ENCODE measurements around the gene WFDC10A.
"Not testable (repeated sequence)": the region's sequence is repeated elsewhere in the genome, so short reads cannot be mapped to it uniquely, and the experiment has no call there.

Gene WFDC10A

GRCh38 chr20:45629496-45630100 is at the start of gene WFDC10A:
TSS of gene WFDC10A (plus strand) at chr20:45629739. CDS start at chr20:45629814, 75 bp downstream.
- ChIA-PET CTCF (interaction anchor here (0.6 to 2.1 kb wide), 15 partner anchors 8 to 142 kb away, joined by 3 to 23 read pairs (median 4); no protein-coding TSS in a partner anchor), POLR2A (no interaction called here)
- DNase-seq (ENCODE audit: extremely low spot score): peak; percentile 53

GRCh38 chr20:45581702-45582101 is 47.8 kb upstream of the WFDC10A start:
- CTCF ChIA-PET: no interaction called here
- POLR2A ChIA-PET: no interaction called here
- no peak for TF ChIP-seq CTCF (IDR thresholded peaks at IDR 0.05; ENCODE audit: control extremely low read depth, extremely low read depth, low read depth, missing control alignments)
- DNase-seq (ENCODE audit: extremely low spot score): no peak

More at GRCh38 chr20:45629496-45630100, at the start of gene WFDC10A:
- peak; percentile 50 for TF ChIP-seq CTCF (IDR thresholded peaks at IDR 0.05; ENCODE audit: control extremely low read depth, extremely low read depth, low read depth, missing control alignments)

- POLR2A ChIA-PET: no interaction called here
- TF ChIP-seq CTCF (IDR thresholded peaks at IDR 0.05; ENCODE audit: control extremely low read depth, extremely low read depth, low read depth, missing control alignments): no peak
- CTCF ChIA-PET: interaction anchor here (1.0 kb wide), 1 partner anchor 188 kb away, joined by 5 read pairs; no protein-coding TSS in a partner anchor
- no peak for DNase-seq (ENCODE audit: extremely low spot score)
Observed at GRCh38 chr20:45583502-45583901, 46.0 kb upstream of the WFDC10A start.

- CTCF ChIA-PET: interaction anchor here (1.0 kb wide), 1 partner anchor 187 kb away, joined by 5 read pairs; no protein-coding TSS in a partner anchor
- POLR2A ChIA-PET: not testable (repeated sequence)
Observed at GRCh38 chr20:45584294-45584693, 45.2 kb upstream of the WFDC10A start.

GRCh38 chr20:45585986-45586385 is 43.6 kb upstream of the WFDC10A start:
- POLR2A ChIA-PET; DNase-seq (ENCODE audit: extremely low spot score); CTCF ChIA-PET: not testable (repeated sequence)

More at GRCh38 chr20:45584294-45584693, 45.2 kb upstream of the WFDC10A start:
- DNase-seq (ENCODE audit: extremely low spot score): not testable (repeated sequence)

GRCh38 chr20:45588800-45589199 is 40.7 kb upstream of the WFDC10A start:
- ChIA-PET POLR2A (no interaction called here), CTCF (interaction anchor here (0.9 to 1.0 kb wide), 2 partner anchors 9 to 41 kb away, joined by 3 to 4 read pairs; partner anchors contain the start of gene WFDC10A)
- TF ChIP-seq CTCF (IDR thresholded peaks at IDR 0.05; ENCODE audit: control extremely low read depth, extremely low read depth, low read depth, missing control alignments): no peak
- DNase-seq (ENCODE audit: extremely low spot score): no peak

- no peak for TF ChIP-seq CTCF (IDR thresholded peaks at IDR 0.05; ENCODE audit: control extremely low read depth, extremely low read depth, low read depth, missing control alignments)
- ChIA-PET POLR2A (no interaction called here), CTCF (interaction anchor here (0.9 to 1.0 kb wide), 2 partner anchors 9 to 40 kb away, joined by 3 to 4 read pairs; partner anchors contain the start of gene WFDC10A)
- DNase-seq (ENCODE audit: extremely low spot score): no peak
Observed at GRCh38 chr20:45589725-45590124, 39.8 kb upstream of the WFDC10A start.

Data from GM10248 (cell line).